AG09319 (cell line): ENCODE results near the gene LTBR.
A peak's percentile ranks its signal among the peaks of the same experiment; 100 is the strongest.

Source experiments
- DNase-seq: peaks from one replicate; pipeline ENCODE4 v3.0.0-alpha.2; 2010; ENCODE audit warnings: low read depth; ENCODE audit errors: extremely low read depth
- CTCF ChIP-seq: IDR thresholded peaks from 2 replicates; pipeline ENCODE4 v1.5.1; 2011; ENCODE audit warnings: low read depth, mild to moderate bottlenecking, inconsistent platforms, low read length, moderate library complexity

Gene LTBR

DNA sequence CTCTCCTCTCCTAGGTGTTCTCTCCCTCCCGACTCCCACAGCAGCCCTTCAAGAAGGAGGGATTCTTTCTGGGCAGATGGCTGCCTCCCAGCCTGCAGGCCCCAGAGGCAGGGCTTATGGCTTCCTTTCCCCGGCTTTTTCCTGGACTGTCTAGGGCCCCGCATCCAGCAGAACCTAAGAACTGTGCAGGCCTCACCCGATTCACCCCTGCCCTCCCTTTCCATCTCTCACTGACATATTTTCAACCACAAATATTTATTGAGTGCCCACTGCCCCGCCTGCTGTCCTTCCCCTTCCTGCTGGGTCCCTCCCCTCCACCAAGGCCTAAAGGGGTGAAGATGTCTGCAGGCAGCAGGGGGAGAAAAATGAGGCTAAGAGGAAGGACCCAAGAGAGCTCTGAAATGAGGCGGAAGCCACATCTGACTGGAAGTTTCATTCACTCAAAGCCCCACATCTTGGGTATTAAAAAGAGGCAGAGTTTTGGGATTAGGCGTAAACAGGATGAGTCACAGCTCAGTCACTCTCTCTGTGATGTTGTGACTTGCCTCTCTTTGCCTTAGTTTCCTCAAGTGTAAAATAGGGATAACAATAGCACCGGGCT lies 11.5 kb upstream of the LTBR start:
- peak; percentile 44 for DNase-seq
- TF ChIP-seq CTCF: no peak; the same call in 1 of the 2 replicates

- DNase-seq: no peak
- no peak for TF ChIP-seq CTCF
These were observed 10.8 kb upstream of the LTBR start for GRCh38 chr12:6373022-6373787.

- TF ChIP-seq CTCF: no peak
These were observed 9.8 kb upstream of the LTBR start for GRCh38 chr12:6374028-6374785.

DNA sequence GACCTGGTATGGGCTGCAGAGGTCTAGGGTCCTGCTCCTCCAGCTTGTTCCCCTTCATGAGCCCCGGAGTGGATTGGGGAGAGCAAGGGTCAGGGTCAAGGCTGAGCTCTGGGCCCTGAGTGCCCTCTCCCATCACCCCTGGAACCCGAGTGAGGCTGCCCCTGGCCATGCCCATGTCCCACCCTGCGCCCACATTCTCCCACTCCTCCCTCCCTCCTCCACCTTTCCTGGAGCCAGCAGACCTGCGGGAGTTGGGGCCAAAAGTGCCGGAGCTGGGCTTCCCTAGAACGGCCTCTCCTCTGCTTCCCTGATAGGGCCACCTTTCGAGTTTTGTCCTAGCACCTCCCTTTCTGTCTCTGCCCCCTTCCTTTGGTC lies 9.2 kb upstream of the LTBR start:
- no peak for DNase-seq
- TF ChIP-seq CTCF: no peak

More at GRCh38 chr12:6374028-6374785, 9.8 kb upstream of the LTBR start:
- no peak for DNase-seq

DNA sequence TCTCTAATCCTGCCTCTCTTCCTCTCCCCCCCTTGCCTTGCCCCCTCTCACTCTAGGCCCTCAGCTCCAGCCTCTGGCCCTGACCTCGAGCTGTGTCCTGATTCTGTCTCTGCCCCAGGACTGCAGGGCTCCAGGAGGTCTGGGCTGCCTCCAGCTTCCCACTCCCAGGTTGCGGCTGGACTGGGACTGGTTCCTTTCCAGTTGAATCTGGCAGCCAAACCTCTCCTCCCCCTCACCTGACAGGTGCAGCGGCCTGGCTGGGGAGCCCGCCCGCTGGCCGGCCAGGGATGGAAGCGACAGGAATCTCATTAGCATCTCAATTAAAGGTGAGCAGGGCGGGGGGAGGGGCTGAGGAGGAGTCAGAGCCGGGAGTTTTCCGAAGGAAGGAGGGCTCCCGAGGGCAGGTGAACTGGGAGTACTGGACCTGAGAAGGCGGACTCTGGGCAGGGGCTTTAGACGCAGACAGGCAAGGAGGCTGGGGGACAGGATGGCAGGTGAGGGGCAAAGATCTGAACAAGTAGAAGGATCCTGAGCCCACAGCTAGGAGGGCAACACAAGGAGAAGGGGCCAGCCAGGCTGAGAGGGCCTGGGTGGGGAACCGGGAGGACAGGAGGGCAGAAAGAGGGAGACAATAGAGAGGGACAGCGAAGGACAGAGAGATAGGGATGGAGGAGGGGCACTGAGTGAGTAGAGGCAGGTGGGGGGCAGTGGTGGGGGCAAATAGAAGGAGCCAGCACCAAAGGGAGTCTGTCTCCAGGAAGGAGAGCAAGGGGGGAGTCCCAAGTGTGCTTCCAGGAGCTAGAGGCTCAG lies 8.5 kb upstream of the LTBR start, which contains the start of gene SCNN1A:
Gene SCNN1A, minus strand, starts transcription at position 295 of the 810 bp plus-strand sequence. CDS start 780 bp downstream, outside the sequence.
- TF ChIP-seq CTCF: no peak
- DNase-seq: no peak

- no peak for DNase-seq
- peak; percentile 65 for TF ChIP-seq CTCF
These were observed 7.7 kb upstream of the LTBR start for GRCh38 chr12:6376079-6376869.
